Kidney epithelial cell (primary cell): ENCODE measurements around the gene CCNB3. TPM values are rescaled to one million over a fixed set of nuclear protein-coding genes. Genes with fewer than 3 reads are reported as not detected.

Experiments
- DNase-seq: peaks from one replicate; pipeline ENCODE4 v3.0.0-alpha.2; 2010; ENCODE audit warnings: low read depth
- H3K27me3 ChIP-seq: 2 replicates; pipeline ENCODE4 v1.6.0; 2011; ENCODE audit warnings: low read length; ENCODE audit not compliant: control insufficient read depth, insufficient read depth
- H3K36me3 ChIP-seq: 2 replicates; pipeline ENCODE4 v1.5.1; 2011; ENCODE audit warnings: low read length; ENCODE audit not compliant: control insufficient read depth, insufficient read depth
- H3K4me3 ChIP-seq: 2 replicates; pipeline ENCODE4 v1.5.1; 2011; ENCODE audit warnings: low read depth, mild to moderate bottlenecking, control low read depth, low read length
- total RNA-seq: library from RNA; depleted of rRNA; stranded (reverse); fragments of >200 nt; gene quantifications from 2 replicates; pipeline ENCODE4 v1.2.3, GENCODE V29; 2015
- TF ChIP-seq, protein P1 (sequence below): IDR thresholded peaks from 2 replicates; pipeline ENCODE4 v1.5.1; 2011; ENCODE audit warnings: mild to moderate bottlenecking, moderate library complexity, low read length, control low read depth, inconsistent platforms; ENCODE audit not compliant: insufficient read depth, poor library complexity, severe bottlenecking

Gene CCNB3, protein sequence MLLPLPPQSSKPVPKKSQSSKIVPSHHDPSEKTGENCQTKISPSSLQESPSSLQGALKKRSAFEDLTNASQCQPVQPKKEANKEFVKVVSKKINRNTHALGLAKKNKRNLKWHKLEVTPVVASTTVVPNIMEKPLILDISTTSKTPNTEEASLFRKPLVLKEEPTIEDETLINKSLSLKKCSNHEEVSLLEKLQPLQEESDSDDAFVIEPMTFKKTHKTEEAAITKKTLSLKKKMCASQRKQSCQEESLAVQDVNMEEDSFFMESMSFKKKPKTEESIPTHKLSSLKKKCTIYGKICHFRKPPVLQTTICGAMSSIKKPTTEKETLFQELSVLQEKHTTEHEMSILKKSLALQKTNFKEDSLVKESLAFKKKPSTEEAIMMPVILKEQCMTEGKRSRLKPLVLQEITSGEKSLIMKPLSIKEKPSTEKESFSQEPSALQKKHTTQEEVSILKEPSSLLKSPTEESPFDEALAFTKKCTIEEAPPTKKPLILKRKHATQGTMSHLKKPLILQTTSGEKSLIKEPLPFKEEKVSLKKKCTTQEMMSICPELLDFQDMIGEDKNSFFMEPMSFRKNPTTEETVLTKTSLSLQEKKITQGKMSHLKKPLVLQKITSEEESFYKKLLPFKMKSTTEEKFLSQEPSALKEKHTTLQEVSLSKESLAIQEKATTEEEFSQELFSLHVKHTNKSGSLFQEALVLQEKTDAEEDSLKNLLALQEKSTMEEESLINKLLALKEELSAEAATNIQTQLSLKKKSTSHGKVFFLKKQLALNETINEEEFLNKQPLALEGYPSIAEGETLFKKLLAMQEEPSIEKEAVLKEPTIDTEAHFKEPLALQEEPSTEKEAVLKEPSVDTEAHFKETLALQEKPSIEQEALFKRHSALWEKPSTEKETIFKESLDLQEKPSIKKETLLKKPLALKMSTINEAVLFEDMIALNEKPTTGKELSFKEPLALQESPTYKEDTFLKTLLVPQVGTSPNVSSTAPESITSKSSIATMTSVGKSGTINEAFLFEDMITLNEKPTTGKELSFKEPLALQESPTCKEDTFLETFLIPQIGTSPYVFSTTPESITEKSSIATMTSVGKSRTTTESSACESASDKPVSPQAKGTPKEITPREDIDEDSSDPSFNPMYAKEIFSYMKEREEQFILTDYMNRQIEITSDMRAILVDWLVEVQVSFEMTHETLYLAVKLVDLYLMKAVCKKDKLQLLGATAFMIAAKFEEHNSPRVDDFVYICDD (N-terminal part only)
- total RNA-seq: 0.34 and 0.46 TPM in 2 replicates

DNA sequence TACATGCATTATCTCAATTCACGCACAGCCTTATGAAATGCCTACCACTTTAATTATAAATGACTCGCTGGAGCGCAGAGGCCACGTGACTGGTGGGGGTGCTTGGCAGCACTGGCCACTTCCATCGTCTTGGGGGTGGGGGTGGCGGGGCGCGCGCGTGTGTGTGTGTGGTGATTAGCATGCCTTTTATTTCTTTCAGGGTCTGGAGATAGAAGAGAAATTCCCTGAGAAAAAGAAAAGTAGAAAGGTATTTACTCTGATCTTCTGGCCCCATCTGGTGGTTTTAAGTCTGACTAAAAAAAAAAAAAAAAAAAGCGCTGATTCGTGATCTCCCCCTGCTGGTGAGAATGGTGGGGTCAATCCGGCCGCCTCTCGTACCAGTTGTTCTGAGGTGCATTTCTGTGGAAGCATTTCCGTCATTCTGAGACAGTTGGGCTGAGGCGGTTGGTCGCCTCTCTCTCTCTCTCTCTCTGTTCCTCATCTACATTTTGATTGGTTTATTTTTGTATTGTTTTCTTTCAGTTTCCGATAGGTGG, at the start of gene CCNB3:
Gene CCNB3, plus strand, starts transcription at position 402 of the 536 bp plus-strand sequence. CDS start 80,399 bp downstream, outside the sequence.
- Histone ChIP-seq H3K36me3 (no peaks in the 10 kb centered on the region), H3K27me3 (no peaks in the 10 kb centered on the region), H3K4me3 (peak within 1 kb of the TSS; percentile 20)
- TF ChIP-seq, protein P1, sequence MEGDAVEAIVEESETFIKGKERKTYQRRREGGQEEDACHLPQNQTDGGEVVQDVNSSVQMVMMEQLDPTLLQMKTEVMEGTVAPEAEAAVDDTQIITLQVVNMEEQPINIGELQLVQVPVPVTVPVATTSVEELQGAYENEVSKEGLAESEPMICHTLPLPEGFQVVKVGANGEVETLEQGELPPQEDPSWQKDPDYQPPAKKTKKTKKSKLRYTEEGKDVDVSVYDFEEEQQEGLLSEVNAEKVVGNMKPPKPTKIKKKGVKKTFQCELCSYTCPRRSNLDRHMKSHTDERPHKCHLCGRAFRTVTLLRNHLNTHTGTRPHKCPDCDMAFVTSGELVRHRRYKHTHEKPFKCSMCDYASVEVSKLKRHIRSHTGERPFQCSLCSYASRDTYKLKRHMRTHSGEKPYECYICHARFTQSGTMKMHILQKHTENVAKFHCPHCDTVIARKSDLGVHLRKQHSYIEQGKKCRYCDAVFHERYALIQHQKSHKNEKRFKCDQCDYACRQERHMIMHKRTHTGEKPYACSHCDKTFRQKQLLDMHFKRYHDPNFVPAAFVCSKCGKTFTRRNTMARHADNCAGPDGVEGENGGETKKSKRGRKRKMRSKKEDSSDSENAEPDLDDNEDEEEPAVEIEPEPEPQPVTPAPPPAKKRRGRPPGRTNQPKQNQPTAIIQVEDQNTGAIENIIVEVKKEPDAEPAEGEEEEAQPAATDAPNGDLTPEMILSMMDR: peak; percentile 67
- peak; percentile 32 for DNase-seq

DNA sequence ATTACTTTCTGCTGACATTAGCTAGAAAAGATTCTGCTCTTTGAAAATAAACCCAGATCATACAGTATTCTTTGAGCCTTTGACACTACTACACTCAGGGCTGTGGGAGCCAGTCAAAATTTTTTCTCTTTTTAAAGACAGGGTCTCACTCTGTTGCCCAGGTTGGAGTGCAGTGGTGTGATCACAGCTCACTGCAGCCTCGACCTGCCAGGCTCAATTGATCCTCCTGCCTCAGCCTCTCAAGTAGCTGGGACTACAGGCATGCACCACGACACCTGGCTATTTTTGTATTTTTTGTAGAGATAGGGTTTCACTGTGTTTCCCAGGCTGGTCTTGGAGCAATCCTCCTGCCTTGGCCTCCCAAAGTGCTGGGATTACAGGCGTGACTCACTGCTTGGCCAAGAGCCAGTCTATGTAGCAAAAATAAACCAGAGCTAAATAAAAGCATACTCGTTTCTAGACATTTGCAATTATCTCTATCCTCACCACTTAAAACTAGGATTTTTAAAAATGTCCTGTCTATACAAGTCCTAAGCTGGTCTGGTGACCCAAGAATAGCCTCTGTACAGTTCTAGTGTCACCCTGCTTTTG, 46.9 kb upstream of the CCNB3 start:
- H3K27me3 ChIP-seq: no peaks in the 10 kb centered on the region
- TF ChIP-seq, protein P1: no peak

DNA sequence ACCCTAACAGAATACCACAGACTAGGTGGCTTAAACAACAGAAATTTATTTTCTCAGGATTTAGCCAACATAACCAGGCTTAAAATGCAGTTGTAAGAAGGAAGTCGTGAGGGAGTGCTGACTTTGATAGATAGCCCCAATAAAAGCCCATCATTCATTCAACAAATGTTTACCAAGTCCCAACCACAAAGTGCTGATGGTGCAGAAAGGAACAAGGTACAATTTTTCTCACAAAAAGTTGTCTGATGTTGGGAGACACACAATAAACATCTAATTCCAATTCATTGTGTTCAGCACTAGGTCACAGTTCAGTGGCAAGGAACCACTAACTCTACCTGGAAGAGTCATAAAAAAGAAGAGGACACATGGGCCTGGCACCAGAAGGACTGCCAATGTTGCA, 46.0 kb upstream of the CCNB3 start:
- Histone ChIP-seq H3K36me3 (no peaks in the 10 kb centered on the region), H3K27me3 (no peaks in the 10 kb centered on the region), H3K4me3 (no peak overlapping the region)
- DNase-seq: no peak
- TF ChIP-seq, protein P1: no peak

More for the DNA sequence above, 46.9 kb upstream of the CCNB3 start:
- DNase-seq: no peak
- Histone ChIP-seq H3K4me3 (no peak overlapping the region), H3K36me3 (no peaks in the 10 kb centered on the region)

GRCh38 chrX:50161127-50161526, 43.4 kb upstream of the CCNB3 start:
- no peak for DNase-seq
- no peak overlapping the region for H3K4me3 ChIP-seq
- no peaks in the 10 kb centered on the region for H3K27me3 ChIP-seq
- TF ChIP-seq, protein P1: no peak
- no peaks in the 10 kb centered on the region for H3K36me3 ChIP-seq

DNA sequence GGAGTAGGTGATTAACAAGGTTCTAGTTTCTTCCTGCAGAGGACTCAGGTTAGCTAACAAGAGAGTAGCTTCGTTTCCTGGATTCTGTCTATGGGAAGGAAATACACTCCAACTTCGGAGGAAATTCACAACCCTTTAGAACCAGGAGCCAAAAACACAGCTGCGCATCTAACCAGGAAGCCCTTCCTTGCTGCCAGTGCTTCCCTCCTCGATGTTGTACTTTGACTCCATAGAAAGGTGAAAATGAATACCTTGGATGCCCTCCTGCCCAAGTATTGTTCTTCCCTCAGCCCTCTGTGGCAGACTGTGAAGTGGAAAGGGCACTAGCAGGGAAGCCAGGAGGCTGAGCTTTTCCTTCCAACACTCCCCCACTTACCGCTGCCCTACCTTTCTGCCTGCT, 38.8 kb upstream of the CCNB3 start:
- no peak overlapping the region for H3K4me3 ChIP-seq
- H3K36me3 ChIP-seq: no peaks in the 10 kb centered on the region
- H3K27me3 ChIP-seq: no peaks in the 10 kb centered on the region
- no peak for DNase-seq
- TF ChIP-seq, protein P1: no peak
